Frontal cortex (tissue), 4 donors: ENCODE data around the gene HLCS. TPM values are rescaled to one million over a fixed set of nuclear protein-coding genes. Genes with fewer than 3 reads are reported as not detected.

Experiments
- DNase-seq, 2 donors: peaks; one replicate each; pipeline ENCODE4 v3.0.0; 2012; ENCODE audit warnings: low spot score in 2 of 2
- FAIRE-seq: peaks from 2 replicates; lab custom pipeline; 2012; peaks lifted over from hg19 to GRCh38; lab: Jason Lieb, UNC
- total RNA-seq: library from RNA; depleted of rRNA; stranded (reverse); fragments of >200 nt; gene quantifications from one replicate; pipeline ENCODE4 v1.2.3, GENCODE V29; 2014
- donor health status: control.
- donor health status: control.
- donor health status: control.

Gene HLCS
- total RNA-seq, 1 donor from 2014 or later, result 23.2 TPM

DNA sequence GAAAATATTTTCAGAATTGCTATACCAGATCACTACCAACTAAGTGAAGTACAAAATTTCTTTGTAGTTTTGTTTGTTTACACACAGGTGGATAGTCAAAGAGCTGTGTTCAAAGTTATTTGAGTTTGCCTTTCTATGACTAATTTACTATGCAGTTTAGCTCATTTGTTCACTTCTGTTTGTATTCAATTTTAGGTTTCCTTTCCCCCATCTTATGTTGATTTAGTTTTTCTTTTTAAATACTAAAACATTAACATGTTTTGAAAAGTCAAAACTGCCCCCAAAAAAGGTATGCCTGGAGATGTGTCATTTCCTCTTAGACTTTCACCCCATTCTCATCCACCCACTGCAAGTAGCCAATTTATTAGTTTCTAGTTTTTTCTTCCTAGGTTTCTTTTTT lies 21.4 kb upstream of the HLCS start:
- FAIRE-seq, result no peak

DNA sequence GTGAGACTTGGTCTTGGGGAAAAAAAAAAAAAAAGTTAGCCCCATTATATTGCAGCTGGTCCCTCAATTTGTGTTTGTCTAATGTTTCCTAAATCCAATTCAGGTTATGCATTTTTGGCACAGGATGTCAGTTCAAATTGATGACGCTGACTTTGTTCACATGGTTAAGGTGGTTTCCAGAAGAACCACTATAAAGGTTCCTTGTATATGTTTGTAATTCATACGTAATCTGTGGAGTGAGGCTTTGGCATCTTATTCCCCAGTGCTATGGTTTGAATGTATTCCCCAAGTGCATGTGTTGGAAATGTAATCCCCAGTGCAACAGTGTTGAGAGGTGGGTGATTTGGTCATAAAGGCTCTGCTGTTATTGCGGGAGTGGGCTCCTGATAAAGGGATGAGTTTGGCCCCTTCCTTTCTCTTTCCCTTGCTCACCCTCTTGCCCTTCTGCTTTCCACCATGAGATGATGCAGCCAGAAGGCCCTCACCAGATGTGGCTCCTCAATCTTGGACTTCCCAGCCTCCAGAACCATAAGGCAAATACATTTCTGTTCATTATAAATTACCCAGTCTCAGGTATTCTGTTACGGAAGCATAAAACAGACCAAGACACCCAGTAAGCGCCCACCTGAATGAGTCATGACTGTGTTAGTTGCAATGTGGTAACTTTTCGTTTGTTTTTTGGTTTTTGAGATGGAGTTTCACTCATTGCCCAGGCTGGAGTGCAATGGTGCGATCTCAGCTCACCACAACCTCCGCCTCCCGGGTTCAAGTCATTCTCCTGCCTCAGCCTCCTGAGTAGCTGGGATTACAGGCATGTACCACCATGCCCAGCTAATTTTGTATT lies 19.5 kb upstream of the HLCS start:
- DNase-seq (no peak), FAIRE-seq (no peak)

More for the DNA sequence above, 21.4 kb upstream of the HLCS start:
- DNase-seq, result no peak

DNA sequence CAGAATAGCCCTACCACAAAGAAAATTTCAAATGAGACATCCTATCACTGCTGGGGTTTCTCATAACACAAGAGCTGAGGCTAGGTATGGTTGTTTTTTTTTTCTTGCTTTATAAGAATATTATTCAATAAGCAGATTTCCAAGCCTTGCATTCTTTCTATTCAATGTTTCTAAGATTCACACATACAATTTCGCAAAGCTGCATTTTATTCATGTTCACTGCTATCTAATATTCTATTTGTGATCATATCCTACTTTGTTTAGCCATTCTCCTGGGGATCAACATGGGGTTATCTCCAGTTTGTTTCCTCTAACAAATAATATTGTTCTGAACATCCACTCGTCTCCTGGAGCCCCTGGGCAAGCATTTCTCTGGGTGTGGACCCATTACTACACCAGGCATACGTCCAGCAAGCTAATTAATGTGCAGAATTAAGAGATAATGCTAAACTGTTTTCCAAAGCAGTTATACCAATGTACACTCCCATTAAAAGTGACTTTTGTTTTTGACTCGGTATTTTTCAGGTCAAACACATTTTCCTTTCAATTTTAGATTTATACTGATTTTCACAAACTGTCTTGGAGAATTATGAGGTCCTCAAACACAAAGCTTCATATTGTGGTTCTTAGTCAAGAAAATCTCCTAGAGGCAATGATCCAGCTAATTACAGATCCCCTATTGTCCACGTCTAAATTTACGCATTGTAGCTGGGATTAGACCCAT lies 15.7 kb upstream of the HLCS start:
- DNase-seq (no peak), FAIRE-seq (no peak)

DNA sequence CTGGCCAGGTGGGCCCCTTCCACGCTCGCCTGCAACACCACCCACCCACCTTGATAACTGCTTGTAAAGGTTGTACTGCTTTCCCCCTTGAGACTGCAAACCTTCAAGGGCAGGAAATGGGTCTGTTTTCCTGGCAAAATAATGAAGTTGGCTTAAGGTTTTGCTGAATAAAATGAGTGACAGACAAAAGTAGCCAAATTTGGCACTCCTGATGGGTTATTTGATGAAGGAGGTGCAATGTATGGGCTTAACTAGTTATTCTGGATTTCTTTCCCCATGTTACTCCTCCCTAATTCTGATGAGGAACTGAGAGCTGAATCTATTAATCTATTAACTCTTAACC lies 14.6 kb upstream of the HLCS start:
- no peak for FAIRE-seq
- DNase-seq, result no peak

DNA sequence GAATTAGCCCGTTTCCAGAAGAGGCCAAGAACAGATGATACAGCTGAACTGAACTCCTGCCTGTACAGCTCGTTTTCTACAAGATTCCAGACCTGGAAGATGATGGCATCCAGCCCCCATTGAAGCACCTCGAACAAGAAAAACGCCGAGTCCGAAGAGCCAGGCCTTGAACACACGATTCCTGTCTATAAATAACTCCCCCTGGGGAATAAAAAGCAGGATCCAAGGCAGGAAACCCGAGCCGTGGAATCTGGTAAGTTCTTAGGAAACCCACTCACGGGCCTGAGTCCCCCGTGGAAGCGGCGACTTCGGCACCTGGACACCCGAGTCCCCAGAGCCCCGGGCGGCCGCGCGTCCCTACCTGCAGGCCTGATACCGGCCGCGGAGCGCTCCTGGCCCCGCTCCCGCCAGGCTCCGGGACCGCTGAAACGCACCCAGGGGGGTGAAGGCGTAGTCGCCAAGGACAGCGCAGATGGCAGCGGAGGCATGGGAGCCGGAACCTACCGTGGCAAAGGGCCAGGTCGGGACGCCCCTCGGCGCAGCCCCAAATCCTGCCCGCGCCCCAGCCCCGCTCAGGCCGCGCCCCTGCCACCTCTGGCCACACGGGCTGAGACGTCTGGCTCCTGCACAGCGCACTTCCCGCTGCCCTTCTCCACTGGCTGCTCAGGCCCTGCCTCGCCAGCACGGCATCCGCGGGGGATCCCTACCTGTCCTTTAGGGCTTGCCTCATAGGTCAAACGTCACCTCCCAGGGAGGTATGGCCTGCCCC lies 14.0 kb upstream of the HLCS start:
- DNase-seq (no peak), FAIRE-seq (no peak)

DNA sequence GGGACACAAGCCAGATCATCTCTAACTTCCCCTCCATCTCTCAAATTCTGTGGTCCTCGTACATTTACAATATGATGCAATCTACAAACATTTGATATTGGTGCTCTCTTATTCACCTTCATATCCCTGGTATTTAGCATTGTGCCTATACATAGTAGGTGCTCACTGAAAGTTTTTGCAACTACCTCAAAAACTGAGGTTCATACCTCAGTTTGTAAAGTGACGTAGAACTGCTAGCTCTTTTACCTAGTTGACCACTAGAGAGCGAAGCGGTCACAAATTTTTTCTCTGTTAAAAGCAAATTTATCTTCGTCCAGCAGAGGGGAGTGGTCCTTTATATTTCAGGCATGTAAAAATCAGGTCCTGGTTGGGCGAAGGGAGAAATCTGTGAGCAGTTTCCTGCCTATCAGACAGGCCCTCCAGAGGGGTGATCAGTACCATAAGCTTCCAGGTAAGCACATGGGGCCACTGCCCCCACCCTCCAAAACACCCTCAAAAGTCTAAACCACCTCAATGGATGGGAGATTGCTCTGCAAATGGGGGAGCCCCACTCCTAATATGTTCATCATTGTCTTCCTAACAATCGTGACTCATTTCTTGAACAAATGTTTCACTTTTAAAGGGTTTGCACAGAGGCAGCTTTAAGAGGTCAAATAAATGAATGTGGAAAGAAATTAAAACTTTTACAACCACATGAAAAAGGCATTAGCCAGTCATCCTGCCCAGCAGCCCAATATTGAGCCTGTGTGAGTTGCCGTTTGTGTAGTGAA lies 10.6 kb upstream of the HLCS start:
- no peak for FAIRE-seq

DNA sequence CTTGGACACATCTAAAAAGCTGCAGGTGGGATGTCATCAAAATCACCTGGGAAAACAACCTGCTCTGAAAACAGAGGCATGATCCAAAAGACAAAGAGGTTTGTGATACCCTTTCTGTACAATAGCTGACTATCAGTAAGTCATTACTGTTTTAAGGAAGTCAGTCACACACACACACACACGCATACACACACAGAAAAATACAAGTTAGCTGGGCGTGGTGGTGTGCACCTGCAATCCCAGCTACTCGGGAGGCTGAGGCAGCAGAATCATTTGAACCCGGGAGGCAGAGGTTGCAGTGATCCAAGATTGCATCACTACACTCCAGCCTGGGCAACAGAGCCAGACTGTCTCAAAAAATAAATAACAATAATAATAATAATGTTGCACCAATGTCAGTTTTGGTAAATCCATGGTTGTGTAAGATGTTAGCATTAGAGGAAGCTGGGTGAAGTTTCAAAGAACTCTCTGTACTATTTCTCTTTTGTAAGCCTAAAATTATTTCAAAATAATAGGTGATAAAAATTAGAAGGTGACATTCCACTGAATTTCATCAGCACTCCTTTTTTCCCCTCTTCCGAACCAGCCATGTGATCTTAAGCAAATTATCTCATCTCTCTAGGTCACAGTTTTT lies 9.9 kb upstream of the HLCS start:
- DNase-seq (no peak), FAIRE-seq (no peak)

More for the DNA sequence above, 10.6 kb upstream of the HLCS start:
- peak in 1 of 2 donors; percentile 37 for DNase-seq

DNA sequence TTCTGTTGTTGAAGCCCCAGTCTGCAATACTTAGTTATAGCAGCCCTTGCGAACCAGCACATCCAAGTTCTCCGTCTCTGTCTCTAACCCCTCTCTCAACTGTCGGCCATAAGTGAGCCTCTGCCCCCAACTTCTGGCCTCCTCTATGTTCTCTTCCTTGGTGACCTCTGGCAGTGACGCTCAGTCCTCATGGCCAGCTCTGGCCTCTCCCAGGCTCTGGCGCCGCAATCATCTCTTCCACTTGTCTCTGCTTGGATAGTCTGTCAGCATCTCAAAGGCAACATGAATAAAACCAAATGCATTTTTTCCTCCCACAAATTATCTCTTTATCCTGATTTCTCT lies 8.4 kb upstream of the HLCS start:
- DNase-seq (no peak), FAIRE-seq (no peak)

DNA sequence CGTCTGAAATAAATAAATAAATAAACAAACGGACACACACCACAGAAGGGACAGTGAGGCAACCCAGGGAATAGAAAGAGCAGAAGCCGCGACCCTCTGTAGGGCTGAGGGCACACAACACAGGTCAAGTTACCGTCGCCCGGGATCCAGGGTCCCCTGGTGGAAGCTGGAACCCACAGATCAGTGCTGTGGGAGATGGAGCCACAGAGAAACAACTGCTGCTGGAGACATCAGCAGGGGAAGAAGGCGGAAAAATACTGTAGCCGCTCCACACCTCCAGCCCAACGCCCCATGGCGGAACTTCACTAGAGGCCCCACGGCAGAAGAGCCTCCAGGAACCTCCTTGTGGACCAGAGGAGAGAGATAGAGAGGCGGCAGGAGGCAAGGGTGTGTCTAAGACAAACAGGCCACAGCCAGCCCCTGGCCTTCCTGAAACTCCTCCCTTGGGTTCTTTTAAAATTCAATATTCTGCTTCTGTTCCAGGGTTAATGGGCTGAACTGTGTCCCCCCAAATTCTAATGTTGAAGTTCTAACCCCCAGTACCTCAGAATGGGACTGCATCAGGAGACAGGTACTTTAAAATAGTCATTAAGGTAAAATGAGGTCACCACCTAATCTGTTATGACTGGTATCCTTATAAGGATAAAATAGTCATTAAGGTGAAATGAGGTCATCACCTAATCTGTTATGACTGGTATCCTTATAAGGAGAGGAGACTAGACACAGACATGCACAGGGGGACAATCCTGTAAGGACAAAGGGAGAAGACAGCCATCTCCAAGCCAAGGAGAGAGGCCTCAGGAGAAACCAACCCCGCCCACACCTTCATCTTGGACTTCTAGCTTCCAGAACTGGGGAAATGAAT lies 7.7 kb upstream of the HLCS start:
- FAIRE-seq (no peak), DNase-seq (no peak)

DNA sequence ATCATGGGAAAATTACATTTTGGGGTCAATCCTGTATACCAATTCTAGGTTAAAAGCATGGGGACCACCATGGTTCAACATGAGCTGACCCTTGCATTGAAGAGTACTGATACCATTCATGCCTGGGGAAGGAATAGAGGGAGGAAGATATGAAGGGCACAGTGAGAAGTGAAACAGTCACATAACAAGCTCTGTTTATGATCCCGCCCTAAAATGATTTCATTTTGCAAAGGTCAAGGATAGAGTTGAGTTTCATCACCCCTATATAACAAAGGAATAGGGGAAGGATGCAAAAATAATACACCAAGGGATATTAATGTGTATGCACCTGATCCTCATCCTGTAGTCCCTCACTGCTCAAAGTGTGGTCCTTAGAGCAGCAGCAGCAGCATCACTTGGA lies 2.5 kb upstream of the HLCS start:
- DNase-seq (no peak), FAIRE-seq (no peak)

DNA sequence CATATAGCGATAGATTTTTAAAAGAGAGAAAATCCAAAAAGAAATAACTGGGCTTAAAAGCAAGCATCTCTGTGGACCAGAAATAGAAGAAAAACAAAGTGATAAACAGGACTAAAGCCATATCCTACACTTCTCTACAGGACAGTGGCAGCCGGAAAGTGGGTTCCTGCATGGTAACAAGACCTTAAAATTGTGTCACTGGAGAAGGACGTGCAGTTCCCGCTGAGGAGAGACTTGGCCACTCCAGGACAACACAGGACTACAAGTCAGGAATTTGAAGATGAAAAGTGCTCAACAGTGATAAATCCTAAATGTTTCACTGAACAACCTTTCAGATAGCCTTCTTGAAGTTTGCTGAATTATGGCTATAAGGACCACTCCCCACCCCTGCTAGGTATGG lies 1.9 kb upstream of the HLCS start:
- FAIRE-seq (no peak), DNase-seq (no peak)

DNA sequence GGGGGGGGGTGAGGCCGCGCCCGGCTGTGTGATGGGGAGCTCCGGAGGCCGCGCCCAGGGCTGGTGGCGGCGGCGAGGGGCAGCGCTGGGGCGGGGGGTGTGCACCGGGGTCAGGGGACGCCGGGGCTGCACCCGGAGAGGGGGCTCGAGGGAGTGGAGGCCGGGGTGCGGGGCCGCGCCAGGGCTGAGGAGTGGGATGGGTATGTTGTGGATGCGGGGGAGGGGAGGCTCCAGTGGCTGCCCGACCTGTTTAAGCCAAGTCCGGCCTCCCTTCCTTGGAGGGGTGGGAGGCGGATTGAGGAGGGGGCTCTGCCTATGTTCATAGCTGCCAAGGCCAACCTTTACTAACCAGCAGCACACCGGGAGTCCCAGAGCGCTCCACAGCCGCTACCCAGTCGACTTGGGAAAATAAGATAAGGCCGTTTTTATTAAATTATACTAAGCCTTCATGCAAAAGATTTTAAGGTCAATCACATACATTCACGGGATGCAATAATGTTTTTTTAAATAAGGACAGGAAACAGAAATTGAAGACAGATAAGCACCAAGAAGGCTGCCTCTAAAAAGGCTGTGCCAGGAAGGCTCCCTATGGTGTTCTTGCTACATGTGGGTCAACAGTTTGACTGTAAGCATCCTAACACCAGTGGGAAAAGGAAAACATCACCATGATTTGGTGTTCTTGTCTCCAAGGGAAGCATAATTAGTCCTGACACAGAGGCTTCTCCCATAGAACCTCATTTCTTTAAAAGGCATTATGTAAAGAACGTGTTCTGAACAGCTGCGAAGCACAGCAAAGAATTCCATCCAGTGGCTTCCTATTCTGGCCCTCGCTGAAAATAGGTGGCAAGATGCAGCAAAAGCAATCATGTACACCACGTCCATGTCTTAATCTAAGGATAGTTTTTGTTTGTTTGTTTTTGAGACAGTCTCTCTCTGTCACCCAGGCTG lies 626 bp upstream of the HLCS start:
- DNase-seq (no peak), FAIRE-seq (no peak)

DNA sequence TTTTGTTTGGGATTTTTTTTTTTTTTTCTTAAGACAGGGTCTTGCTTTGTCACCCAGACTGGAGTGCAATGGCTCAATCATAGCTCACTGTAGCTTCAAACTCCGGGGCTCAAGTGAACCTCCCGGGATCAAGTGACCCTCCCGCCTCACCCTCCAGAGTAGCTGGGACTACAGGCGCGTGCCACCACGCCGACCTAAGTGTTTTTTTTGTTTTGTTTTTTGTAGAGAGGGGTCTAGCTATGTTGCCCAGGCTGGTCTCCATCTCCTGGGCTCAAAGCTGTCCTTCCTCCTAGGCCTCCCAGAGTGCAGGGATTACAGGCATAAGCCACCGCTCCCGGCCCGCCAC lies 776 bp downstream of the HLCS start:
- FAIRE-seq, result no peak
- no peak for DNase-seq

DNA sequence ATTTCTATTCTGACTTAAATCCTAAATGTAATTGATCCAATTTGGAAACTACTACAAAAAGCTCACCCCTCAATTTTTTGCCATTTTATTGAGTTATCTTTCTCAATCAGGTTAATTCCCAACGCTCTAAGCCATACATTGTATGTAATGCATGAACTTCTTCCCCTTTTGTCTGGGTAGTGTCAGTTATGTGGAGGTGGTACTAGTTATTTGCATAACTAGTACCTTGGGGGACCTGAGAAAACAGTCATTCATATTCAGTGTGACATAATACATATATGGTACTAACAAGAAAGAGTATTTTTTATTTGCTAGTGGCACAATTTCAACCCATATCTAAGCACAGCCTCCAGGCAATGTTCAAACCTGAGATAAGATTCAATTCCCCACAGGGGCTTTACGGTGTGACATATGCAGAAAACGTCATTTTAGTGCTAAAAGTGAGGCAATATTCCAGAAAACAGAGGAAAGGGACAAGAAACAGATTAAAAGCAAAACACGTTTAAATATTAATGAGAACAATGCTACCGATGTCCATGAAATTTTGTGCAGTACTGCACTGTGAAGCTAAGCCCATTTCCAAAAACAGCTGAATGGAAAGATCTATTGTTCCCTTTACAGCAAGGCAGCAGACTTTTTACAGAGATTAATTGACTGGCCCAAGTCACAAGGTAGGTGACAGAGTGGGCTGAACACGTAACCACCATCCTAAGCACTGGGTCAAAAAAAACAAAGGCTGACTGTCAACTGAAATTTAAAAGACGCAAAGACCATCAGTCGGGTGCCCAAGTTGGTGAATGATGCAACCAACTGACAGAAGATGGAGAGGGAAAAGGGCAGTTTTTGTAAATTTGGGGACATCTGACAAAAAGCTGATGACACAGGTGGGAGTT lies 1.4 kb downstream of the HLCS start:
- DNase-seq (no peak), FAIRE-seq (no peak)

DNA sequence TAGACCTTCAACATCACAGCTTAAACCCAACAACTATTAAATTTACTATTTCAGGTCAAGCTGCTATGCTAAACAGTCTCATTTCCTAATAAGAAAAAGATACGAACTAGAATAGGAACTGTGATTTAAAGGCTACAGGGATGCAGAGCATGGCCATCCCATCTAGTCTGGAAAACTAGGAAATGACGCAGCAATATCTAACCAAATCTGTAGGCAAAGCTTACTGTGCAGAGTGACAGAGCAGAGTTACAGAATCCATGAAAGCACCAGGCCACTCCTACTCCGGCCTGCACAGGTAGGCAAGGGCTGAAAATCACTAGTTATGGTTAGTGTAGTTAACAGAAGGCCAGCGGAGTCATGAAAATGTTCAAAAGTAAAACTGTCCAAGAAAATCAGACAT lies 2.1 kb downstream of the HLCS start:
- FAIRE-seq (no peak), DNase-seq (no peak)

DNA sequence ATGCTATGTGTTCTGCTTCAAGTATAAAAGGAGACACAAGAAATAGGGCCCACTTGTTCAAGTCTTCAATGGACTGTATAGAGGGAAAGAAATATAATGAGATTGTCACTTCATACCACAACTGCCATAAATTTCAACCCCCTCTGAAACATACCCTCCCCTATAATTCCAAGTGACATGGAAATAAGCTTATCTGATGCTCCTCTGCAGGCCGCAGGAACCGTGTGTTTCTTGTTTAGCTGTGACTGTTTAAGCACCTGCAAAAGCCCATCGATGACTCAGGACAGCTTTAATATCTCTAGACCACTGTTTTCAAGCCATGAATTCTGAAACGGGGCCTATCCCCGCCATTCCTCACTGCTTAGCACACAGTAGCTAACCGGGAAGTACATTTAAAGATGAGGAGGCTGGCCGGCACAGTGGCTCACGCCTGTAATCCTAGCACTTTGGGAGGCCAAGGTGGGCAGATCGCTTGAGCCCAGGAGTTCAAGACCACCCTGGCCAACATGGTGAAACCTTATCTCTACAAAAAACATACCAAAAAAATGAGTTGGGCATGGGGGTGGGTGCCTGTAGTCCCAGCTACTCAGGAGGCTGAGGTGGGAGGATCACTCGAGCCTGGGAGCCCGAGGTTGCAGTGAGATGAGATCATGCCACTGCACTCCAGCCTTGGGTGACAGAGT lies 4.2 kb downstream of the HLCS start:
- FAIRE-seq, result no peak
- no peak for DNase-seq
